HG02759 (cell line): ENCODE data around the gene MAP2K3.
A peak's percentile ranks its signal among the peaks of the same experiment; 100 is the strongest.
"Not testable (repeated sequence)": the region's sequence is repeated elsewhere in the genome, so short reads cannot be mapped to it uniquely, and the experiment has no call there.

Experiments
- ATAC-seq: cut with Tn5 transposase; IDR thresholded peaks from one replicate; pipeline ENCODE4 v1.9.1; 2021; ENCODE audit warnings: mild to moderate bottlenecking, moderate library complexity; ENCODE audit not compliant: unreplicated experiment

Gene MAP2K3

DNA sequence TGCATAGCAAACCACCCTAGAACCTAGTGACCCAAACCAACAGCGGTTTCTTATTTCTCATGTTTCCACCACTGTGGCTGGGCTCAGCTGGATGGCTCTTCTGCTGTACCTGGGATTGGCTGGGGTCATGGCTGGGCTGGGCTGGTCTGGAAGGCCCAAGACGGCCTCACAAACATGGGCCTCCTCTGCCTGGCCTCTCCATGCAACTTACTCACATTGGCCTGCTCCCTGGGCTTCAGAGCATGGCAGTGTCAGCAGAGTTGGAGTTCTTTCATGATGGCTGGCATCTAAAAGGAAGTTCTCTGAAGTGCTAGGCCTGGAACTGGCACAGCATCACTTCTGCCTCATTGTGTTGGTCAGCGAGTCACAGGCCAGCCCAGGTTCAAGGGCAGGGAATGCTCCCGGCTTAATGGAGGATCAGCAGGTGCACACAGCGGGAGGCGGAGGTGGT is 24.4 kb downstream of the MAP2K3 start:
- ATAC-seq: not testable (repeated sequence)

DNA sequence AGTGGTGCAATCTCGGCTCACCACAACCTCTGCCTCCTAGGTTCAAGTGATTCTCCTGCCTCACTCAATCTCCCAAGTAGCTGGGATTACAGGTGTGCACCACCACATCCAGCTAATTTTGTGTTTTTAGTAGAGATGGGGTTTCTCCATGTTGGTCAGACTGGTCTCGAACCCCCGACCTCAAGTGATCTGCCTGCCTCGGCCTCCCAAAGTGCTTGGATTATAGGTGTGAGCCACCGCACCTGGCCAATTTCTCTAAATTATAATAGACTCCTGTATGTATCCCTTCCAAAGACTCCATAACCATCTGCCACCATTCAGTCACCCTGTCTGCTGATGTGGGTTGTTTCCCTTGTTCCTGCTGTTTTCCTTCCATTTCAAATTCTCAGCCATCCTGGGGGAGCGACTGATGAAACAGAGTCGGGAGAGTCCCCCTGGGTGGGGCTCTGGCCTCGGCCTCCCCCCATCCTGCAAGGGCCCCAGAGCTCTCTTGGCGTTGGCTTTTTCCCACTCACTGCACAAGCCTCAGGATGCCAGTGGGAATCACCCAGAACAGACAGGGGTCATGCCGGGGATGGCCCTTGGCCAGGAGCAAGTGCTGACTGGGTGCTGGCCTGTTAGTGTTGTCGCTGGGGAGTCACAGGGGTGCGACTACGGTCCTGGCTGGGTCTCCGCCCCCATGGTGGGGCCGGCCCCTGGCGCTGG is 25.7 kb downstream of the MAP2K3 start:
- ATAC-seq: not testable (repeated sequence)

DNA sequence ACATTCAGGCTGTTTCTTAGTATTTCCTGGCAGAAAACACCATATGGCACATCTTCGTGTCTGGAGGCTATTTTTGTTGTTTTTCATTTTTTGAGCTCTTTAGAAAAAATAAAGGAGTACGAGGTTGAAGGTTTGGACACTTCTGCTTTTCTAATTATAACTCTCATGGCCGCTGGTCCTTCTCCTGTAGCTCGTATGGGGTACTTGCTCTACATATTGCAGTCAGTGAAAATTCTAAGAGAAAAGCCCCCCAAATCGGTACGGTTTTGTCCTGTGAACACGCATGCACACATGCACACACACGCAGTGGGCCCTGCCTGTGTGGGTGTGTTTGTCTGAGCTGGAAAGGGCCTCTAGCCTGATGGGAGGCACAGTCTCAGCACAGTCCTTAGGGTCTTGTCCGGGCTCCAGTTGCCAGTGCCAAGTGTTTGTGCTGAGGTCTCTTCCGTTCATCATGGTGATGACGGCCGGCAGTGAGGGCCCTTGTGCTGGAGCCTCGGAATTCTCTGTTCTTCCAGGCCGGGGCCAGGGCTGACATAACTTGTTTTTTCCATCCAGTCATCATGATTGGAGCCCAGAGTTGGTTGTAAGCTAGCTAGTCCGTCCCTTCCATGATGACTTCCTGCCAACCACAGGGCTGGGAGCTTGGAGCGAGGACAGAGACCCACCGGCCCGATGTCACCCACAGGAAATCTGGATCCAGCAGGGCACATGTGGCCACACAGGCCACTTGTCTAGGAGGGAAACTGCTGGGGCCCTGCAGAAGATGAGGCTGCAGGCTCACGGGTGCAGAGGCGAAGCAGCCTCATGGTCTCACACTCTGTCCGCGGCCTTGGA is 26.5 kb downstream of the MAP2K3 start:
- ATAC-seq: not testable (repeated sequence)

DNA sequence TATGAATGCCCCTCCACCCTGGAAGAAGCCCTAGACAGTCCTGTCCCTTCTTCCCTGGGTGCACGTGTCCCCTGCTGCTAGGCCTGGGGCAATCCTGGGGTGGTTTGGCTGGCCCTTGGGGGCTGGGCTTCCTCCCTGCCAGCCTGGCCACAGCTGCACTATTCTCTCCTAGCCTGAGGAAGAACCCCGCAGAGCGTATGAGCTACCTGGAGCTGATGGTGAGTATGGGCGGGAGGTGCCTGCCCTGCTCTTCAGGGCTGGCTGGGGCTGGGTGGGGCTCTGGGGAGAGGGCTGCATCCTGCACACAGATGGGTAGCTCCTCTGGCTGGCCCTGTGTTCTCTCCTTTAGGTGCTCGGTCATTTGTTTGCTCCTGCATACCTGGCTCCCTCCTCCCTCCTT is 28.8 kb downstream of the MAP2K3 start:
- no peak for ATAC-seq

DNA sequence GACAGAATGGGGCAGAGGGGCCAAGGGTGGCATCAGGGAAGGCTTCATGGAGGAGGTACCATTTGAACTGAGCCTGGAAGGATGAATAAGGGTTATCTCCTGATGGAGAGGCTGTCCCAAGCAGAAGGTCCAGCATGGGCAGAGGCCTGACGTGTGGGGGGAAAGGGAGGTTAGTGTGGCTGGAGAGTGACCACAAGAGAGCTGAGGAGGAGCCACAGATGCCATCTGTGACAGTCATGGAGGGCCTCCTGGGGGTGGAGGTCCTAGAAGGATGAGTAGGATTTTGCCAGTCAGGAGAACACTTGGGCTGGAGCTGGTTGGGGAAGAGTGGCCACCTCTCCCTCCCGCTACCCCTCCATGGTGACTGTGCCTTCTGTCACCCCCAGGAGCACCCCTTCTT is 29.2 kb downstream of the MAP2K3 start:
- ATAC-seq: not testable (repeated sequence)

DNA sequence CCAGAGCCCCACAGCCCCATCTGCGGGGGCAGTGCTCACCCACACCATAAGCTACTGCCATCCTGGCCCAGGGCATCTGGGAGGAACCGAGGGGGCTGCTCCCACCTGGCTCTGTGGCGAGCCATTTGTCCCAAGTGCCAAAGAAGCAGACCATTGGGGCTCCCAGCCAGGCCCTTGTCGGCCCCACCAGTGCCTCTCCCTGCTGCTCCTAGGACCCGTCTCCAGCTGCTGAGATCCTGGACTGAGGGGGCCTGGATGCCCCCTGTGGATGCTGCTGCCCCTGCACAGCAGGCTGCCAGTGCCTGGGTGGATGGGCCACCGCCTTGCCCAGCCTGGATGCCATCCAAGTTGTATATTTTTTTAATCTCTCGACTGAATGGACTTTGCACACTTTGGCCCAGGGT is 29.8 kb downstream of the MAP2K3 start:
- not testable (repeated sequence) for ATAC-seq

DNA sequence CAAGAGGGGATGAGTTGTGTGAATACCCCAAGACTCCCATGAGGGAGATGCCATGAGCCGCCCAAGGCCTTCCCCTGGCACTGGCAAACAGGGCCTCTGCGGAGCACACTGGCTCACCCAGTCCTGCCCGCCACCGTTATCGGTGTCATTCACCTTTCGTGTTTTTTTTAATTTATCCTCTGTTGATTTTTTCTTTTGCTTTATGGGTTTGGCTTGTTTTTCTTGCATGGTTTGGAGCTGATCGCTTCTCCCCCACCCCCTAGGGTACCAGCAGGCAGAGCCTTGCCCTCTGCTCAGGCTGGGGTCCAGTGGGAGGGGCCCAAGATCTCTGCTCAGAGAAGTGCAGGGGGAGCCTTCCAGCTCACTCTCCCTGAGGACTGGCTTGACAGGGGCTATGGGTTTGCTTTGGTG is 30.2 kb downstream of the MAP2K3 start:
- not testable (repeated sequence) for ATAC-seq

DNA sequence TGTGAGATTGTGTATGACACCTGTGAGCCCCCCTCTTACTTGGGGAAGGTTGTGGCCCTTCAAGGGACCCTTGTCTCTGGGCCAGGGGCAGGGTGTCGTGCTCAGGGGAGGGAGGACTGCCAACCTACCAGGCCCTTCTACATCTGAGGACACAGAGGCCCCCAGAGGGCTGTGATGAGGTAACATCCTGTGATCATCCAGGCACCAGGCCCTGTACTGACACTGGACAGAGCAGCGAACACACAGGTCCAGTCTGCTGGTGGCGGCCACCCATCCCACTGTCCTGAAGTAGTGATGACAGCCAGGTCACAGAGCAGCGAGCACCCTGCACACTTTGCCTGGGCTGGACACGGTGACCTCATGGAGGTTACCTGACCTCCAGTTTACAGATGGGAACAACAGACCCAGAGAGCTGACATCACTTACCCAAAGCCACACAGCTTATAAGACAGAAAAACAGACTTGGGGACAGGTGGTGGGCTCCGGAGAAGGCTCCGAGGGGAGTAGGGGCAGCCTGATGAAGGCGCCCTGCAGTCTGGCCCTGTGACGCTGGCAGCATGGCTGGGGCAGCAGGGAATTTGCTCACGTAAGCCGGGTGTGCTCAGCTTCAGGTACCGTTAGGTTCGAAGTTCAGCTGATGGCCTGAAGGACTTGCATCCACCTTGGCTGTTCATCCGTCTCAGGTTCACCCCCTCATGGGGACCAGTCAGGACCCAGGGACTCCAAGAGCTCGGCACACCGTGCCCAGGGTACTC is 30.9 kb downstream of the MAP2K3 start:
- ATAC-seq: not testable (repeated sequence)

DNA sequence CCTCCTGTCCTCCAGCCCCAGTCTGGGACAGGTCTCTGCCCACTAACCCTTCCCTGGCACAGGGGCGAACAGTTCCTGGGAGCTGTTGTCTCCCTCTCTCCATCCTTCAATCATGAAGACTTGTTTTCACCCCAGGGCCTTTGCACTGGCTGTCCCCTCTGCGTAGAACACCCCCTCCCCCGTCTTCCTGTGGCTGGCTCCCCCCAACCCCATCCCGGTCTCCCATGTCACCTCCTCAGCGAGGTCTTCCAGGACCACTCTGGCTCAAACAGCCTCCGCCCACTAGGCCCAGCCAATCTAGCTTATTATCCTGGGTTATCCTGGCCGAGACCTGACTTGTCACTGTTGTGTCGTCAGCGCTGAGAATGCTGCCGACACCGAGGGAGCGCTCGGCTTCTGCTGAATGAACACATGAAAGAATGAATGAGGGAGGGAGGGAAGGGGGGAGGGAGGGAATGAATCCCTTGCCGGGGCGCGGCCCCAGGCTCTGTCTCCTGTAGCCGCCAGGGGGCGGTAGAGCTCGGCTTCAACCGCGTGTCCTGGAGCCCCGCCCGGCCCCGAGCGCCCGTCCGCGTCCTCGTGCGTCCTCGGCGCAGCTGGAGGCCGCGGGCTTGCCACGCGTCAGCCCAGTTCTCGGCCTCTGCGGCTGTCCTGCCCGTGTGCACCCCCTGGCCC is 31.8 kb downstream of the MAP2K3 start:
- ATAC-seq: peak; percentile 77

DNA sequence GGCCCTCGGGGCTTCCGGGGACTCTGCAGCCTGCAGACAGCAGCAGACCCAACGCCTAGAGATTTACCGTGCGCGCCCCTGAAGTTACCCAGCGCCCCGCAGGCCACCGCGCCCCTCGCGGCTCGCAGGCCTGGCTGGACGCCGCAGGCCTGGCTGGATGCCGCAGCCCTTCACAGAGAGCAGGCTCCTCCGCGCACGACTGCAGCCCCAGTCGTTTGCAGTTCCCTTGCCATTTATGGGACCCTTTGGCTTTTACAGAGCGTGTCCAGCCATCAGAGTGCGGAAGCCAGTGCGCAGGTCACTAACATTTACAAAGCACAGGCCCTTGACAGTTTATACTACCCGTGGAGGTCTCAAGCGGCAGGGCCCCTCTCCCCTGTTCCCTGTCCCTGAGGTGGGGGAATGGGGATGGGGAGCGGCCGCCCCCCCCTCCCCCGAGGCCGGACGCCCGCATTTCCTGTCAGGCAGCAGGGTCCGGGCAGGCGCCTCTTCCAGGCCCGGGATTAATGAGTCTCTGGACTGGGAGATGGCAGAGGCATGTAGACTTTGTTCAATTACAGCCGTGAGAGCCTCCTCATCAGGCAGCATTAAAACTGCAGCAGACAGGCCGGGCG is 32.5 kb downstream of the MAP2K3 start:
- peak; percentile 23 for ATAC-seq

DNA sequence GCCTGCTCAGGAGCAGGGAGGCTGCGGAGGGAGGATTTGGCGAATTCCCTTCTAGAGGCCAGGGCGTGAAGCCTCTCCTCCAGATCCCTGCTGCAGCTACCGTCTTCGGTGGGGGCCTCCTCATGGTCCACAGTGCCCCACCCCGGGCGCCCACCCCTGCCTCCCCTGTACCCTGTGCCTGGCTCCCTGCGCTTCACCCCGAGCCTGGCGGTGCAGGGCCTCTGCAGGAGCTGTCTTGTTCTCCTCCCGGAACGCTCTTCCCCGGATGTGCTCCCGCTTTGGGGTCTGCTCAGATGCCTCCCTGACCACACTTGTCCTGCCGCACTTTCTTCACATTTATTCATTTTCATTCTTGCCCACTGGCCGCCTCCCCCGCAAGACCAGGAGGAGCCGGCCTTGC is 33.3 kb downstream of the MAP2K3 start:
- not testable (repeated sequence) for ATAC-seq

DNA sequence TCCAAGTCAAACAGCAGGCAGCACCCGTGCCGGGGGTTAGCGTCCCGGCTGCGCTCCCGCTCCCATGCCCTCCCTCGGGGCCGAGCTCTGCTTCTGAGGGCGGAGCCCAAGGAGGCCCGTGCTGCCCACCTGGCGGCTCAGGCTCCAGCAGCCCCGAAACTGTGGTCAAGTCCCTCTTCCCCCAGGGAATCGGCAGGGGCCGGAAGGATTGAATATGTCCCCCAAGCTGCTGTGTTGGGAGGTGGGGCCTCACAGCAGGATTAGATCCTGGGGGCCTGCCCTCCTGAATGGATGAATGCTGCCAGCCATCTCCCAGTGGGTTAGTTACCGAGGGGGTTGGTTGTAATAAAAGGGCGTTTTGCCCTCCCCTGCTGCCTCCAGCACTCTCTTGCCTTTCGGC is 33.9 kb downstream of the MAP2K3 start:
- no peak for ATAC-seq

DNA sequence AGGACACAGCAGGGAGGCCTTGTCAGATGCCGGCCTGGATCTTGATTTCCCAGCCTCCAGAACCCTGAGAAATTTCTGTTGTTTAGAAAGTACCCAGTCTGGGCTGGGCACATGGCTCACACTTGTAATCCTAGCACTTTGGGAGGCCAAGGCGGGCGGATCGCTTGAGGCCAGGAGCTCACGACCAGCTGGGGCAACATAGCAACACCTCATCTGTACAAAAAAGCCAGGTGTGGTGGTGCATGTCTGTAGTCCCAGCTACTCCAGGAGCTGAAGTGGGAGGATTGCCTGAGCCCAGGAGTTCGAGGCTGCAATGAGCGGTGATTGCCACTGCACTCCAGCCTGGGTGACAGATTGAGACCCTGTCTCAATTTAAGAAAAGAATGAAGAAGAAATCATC is 34.3 kb downstream of the MAP2K3 start:
- ATAC-seq: not testable (repeated sequence)

DNA sequence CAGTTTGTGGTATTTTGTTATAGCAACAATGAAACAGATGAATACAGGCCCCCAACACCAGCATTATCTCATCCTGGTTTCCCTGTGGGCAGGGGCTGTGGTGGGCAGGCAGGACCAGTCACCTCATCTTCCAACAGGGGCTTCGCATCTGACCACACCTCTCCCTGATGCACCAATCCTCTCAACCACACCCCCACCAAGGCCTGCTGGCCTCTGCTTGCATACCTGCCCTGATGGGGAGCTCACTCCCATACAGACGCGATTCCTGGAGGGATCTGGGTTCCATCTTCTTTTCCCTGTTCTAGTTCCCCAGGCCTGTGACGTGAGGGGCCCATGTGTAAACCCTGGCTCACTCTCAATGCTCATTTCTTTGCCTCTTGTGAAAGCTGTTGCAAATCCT is 34.7 kb downstream of the MAP2K3 start:
- not testable (repeated sequence) for ATAC-seq

DNA sequence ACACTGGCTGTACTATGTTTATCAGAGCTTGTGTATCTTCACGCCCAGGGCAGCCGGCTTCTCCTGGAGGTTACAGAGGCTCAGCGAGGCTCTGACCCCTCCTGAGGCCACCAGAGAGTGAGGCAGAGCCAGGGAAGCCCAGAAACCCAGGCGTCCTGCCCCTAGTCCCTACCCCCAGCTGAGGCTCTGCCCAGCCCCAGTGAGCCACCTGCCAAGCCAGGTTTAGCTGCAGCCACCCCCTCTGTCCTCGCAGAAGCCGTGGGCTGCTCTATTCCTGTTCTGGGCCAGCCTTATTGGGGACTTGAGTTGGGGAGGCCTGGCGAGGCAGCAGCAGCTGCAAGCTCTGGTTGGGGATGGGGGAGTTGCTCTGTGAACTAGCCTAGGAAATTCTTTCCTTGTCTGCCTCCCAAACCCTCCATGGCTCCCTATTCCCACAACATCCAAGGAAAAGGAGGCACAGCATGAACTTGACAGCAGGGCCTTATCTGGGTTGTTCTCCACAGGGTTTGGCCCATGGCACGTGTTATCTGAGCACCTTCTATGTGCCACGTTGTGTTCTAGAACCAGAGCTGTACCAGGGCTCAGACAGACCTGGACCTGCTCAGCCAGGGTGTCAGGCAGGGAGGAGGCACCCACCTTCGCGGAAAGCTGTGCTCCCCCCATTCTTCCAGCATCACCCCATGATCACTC is 35.3 kb downstream of the MAP2K3 start:
- ATAC-seq: not testable (repeated sequence)

DNA sequence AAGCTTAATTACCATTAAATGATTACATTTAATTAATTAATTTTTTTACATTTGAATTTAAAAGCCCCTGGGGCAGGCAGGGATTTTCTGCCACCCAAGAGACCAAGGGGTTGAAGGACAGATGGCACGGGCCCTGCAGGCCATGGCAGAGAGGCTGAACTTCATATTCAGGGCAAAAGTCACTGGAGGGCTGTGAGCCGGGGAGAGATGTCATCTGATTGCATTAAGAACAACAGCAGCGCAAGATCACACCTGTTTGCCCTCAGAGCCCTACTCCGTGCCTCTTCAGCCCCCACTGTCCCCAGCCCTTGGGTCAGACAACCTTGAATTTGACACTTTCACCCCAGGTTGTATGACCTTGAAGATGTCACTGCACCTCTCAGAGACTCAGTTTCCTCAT is 35.9 kb downstream of the MAP2K3 start:
- ATAC-seq: not testable (repeated sequence)

DNA sequence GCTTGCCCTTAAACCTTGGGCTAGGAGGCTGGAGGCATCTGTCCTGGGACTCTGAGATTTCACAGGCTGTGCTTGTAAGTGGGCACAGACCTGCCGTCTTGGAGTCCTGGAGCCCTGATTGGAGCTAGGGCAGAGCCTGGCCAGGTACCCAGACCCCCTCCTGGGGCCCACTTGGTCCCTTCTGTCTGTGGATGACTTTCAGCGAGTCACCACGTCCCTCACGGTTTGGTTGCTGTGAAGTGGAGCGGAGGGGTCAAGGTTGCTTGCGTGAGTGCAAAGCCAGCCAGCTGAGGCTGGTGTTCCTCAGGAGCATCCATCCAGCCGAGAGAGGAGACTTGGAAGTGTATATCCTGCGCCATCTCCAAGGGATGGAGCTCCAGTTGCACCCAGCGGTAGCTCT is 36.5 kb downstream of the MAP2K3 start:
- ATAC-seq: not testable (repeated sequence)

DNA sequence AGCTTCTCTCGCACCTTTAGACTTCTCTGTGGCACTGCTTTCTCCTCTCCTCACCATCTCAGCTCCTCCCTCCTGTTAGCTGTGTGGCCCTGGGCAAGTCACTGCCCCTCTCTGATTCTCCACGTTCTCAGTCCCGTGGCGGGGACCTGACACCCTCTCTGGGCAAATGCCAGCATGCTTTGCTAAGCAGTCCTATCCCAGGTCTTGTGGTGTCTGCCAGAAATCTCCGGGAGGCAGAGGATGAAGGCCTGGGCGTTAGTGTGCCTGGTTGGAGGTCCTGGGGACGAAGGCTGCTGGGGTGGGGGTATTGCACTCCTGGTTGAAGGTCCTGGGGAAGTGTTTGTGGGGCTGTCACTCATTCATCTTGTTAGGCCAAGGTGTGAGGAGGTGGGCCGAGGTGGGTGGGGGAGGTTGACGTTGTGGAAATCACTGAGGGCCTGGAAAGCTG is 37.3 kb downstream of the MAP2K3 start:
- ATAC-seq: not testable (repeated sequence)

DNA sequence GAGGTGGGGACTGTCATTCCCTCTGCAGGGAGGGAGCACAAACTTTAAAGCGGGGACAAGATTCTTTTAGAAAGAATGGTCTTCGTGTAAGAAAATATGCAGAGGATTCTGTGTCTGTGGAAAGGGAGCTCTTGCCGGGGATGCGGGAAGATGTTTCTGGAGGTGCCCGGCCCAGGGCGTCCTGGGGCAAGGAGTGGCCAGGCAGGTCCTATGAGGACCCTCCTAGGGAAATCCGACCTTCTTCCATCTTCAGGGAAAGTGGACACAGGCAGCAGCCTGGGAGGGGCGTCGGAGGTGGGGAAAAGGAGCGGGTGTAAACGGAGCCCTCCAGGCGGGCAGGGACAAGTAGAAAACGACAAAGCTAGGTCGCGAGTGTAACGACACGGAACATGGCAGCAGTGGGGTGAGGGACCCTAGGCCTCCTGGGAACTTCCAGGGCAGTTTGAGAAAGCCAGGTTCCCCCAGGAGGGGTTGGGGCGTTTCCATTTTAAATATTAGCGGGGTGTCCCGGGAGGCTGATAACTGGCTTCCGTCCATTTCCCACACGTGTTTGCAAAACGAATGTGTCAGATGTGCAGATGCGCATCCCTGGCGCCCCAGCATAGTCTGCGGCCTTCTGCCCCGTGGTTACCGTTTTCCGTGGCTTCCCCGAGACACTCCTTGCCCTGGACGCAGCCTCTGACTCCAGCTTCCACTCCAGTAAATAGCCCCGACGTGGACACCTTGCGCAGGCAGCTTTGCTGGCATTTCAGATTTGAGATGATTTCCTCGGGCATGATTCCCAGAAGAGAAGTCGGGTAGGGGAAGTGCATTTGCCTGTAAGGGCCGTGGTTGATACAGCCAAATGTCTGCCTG is 39.0 kb downstream of the MAP2K3 start:
- ATAC-seq: peak; percentile 1
